ENCODE results near the gene FRAT1.

- TF ChIP-seq CTCF (IDR thresholded peaks at IDR 0.05; ENCODE audit: low read depth, low read length, poor library complexity, severe bottlenecking): no peak
- no peak for TF ChIP-seq EZH2phosphoT487 (IDR thresholded peaks at IDR 0.05; ENCODE audit: borderline replicate concordance, low read length)
Observed at GRCh38 chr10:97325754-97326153, 6.7 kb downstream of the FRAT1 start.
